ENCODE measurements around the gene FILIP1L. TPM values are rescaled to one million over a fixed set of nuclear protein-coding genes. Genes with fewer than 3 reads are reported as not detected.
"Not testable (repeated sequence)": the region's sequence is repeated elsewhere in the genome, so short reads cannot be mapped to it uniquely, and the experiment has no call there.

Gene FILIP1L
- total RNA-seq, 1 donor from 2014 or later = 19.1 TPM

DNA sequence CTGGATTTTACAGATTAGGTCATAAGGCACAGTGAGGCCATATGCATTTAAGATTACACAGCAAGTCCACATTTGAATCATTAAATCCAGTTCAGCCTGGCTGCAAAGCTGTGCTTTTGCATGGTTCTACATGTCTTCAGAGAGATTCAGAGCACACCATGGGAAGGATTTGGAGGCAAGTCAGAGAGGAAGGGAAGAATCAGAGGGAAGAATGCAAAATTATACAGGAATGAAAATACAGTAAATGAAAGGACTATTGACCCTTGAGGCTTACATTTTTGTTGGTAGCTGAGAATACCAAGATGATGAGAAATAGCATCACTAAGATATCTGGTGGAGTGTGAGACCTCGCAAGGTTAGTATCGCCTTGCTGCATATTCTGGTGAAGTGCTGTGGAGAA lies 13.9 kb downstream of the FILIP1L start:
- Mint-ChIP-seq H3K27me3 (ENCODE audit: unreplicated experiment) (peaks cover 1% of the 10 kb centered on the region), H3K36me3 (ENCODE audit: low read depth, unreplicated experiment) (no peaks in the 10 kb centered on the region), H3K4me1 (ENCODE audit: unreplicated experiment) (peaks cover 3% of the 10 kb centered on the region), H3K27ac (ENCODE audit: unreplicated experiment) (no peak overlapping the region), H3K9me3 (ENCODE audit: unreplicated experiment) (no peaks in the 10 kb centered on the region), H3K4me3 (ENCODE audit: unreplicated experiment) (no peak overlapping the region)
- TF ChIP-seq, protein P1, sequence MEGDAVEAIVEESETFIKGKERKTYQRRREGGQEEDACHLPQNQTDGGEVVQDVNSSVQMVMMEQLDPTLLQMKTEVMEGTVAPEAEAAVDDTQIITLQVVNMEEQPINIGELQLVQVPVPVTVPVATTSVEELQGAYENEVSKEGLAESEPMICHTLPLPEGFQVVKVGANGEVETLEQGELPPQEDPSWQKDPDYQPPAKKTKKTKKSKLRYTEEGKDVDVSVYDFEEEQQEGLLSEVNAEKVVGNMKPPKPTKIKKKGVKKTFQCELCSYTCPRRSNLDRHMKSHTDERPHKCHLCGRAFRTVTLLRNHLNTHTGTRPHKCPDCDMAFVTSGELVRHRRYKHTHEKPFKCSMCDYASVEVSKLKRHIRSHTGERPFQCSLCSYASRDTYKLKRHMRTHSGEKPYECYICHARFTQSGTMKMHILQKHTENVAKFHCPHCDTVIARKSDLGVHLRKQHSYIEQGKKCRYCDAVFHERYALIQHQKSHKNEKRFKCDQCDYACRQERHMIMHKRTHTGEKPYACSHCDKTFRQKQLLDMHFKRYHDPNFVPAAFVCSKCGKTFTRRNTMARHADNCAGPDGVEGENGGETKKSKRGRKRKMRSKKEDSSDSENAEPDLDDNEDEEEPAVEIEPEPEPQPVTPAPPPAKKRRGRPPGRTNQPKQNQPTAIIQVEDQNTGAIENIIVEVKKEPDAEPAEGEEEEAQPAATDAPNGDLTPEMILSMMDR (IDR thresholded peaks at IDR 0.05; ENCODE audit: unreplicated experiment) = no peak
- DNase-seq (ENCODE audit: low spot score) = no peak

DNA sequence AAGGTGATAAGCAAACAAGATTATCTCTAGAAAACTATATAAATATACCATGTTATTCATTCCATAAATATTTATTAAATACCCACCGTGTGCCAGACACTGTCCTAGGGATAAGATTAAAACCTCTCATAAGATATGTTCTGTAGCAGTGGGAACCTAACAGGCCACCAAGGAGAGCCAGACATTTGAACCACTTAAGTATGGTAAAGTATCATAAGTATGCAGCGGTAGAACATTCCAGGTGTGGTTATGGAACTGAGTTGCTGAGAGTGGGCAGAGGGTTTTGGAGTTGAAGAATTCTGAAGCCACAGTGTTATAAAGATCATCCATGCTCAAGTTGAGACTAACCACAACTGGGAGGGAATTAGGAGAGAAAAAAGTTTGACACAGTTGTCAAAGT lies 14.7 kb downstream of the FILIP1L start:
- Mint-ChIP-seq H3K4me3 (ENCODE audit: unreplicated experiment) (no peak overlapping the region), H3K27me3 (ENCODE audit: unreplicated experiment) (peaks cover 1% of the 10 kb centered on the region), H3K4me1 (ENCODE audit: unreplicated experiment) (no peaks in the 10 kb centered on the region), H3K27ac (ENCODE audit: unreplicated experiment) (no peak overlapping the region), H3K36me3 (ENCODE audit: low read depth, unreplicated experiment) (no peaks in the 10 kb centered on the region), H3K9me3 (ENCODE audit: unreplicated experiment) (no peaks in the 10 kb centered on the region)
- DNase-seq (ENCODE audit: low spot score) = no peak
- TF ChIP-seq, protein P1 (IDR thresholded peaks at IDR 0.05; ENCODE audit: unreplicated experiment) = no peak

DNA sequence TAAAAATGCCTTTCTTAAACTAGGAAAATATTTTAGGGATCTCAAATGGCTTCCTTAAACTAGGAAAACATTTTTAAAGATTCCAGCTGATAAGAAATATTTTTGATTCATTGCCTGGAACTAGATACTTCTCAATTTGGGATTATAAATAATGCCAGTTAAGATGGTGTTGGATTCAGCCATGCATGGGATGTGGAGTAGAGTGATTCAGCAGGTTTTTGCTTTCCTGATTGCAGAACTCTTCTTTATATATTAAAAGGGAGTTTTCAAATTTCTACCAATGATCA lies 15.6 kb downstream of the FILIP1L start:
- no peak overlapping the region for H3K4me3 Mint-ChIP-seq (ENCODE audit: unreplicated experiment)
- H3K36me3 Mint-ChIP-seq (ENCODE audit: low read depth, unreplicated experiment) = no peaks in the 10 kb centered on the region
- no peaks in the 10 kb centered on the region for H3K9me3 Mint-ChIP-seq (ENCODE audit: unreplicated experiment)
- no peak for DNase-seq (ENCODE audit: low spot score)
- no peak overlapping the region for H3K27ac Mint-ChIP-seq (ENCODE audit: unreplicated experiment)
- no peaks in the 10 kb centered on the region for H3K4me1 Mint-ChIP-seq (ENCODE audit: unreplicated experiment)
- TF ChIP-seq, protein P1 (IDR thresholded peaks at IDR 0.05; ENCODE audit: unreplicated experiment) = no peak
- peaks cover 1% of the 10 kb centered on the region for H3K27me3 Mint-ChIP-seq (ENCODE audit: unreplicated experiment)

DNA sequence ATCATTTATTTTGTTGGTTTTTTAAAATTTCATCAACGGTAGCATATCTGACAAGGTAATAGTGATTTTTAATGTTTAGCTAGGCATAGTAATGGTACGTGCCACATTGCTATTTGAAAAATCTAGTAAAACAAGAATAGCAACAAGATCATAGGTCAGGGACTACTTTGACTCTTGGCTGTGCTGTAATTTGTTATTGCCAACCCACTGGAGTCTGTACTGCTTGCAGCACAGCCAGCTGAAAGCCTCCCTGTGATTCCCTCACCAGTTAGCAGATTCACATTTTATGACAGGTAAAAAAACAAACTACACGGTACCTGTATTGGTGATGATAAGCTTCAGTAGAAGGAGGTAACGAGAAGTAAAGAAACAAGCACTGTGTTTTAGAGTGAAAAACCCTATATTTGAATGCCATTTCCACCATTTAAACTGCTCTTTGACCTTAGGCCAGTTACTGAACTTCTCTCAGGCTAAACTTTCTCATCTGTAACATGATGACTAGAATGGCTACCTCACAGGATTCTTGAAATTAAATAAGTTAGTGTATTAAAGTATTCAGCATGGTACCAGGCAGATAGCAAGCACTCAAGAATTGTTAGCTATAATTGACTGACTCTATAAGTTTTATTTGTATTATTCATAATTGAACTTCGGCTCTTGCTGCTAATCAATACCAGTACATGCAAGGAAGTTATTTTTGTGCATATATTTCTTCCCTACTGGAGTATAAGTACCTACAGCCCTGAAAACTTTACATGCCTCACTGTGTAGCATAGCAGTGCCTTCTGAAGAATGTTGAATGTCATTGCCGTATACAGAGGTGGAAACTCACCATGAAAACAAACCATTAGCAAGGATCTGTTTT lies 16.1 kb downstream of the FILIP1L start:
- peaks cover 1% of the 10 kb centered on the region for H3K27me3 Mint-ChIP-seq (ENCODE audit: unreplicated experiment)
- H3K4me3 Mint-ChIP-seq (ENCODE audit: unreplicated experiment) = no peak overlapping the region
- H3K36me3 Mint-ChIP-seq (ENCODE audit: low read depth, unreplicated experiment) = no peaks in the 10 kb centered on the region
- H3K9me3 Mint-ChIP-seq (ENCODE audit: unreplicated experiment) = no peaks in the 10 kb centered on the region
- H3K27ac Mint-ChIP-seq (ENCODE audit: unreplicated experiment) = no peak overlapping the region
- H3K4me1 Mint-ChIP-seq (ENCODE audit: unreplicated experiment) = no peaks in the 10 kb centered on the region
- no peak for DNase-seq (ENCODE audit: low spot score)
- TF ChIP-seq, protein P1 (IDR thresholded peaks at IDR 0.05; ENCODE audit: unreplicated experiment) = no peak

DNA sequence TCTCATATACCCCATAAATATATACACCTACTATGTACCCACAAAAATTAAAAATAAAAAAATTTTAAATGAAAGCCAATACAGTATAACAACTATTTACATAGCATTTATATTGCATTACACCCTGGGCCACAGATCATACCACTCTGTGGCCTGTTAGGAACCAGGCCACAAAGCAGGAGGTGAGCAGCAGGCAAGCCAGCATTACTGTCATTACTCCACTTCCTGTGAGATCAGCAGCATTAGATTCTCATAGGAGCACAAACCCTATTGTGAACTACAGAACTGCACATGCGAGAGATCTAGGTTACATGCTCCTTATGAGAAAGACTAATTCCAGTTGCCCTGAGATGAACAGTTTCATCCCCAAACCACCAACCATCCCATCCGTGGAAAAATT lies 17.4 kb downstream of the FILIP1L start:
- H3K4me3 Mint-ChIP-seq (ENCODE audit: unreplicated experiment) = no peak overlapping the region
- H3K4me1 Mint-ChIP-seq (ENCODE audit: unreplicated experiment) = peaks cover 3% of the 10 kb centered on the region
- H3K27ac Mint-ChIP-seq (ENCODE audit: unreplicated experiment) = no peak overlapping the region
- no peak for DNase-seq (ENCODE audit: low spot score)
- TF ChIP-seq, protein P1 (IDR thresholded peaks at IDR 0.05; ENCODE audit: unreplicated experiment) = no peak
- no peaks in the 10 kb centered on the region for H3K9me3 Mint-ChIP-seq (ENCODE audit: unreplicated experiment)
- H3K36me3 Mint-ChIP-seq (ENCODE audit: low read depth, unreplicated experiment) = no peaks in the 10 kb centered on the region
- peaks cover 1% of the 10 kb centered on the region for H3K27me3 Mint-ChIP-seq (ENCODE audit: unreplicated experiment)

DNA sequence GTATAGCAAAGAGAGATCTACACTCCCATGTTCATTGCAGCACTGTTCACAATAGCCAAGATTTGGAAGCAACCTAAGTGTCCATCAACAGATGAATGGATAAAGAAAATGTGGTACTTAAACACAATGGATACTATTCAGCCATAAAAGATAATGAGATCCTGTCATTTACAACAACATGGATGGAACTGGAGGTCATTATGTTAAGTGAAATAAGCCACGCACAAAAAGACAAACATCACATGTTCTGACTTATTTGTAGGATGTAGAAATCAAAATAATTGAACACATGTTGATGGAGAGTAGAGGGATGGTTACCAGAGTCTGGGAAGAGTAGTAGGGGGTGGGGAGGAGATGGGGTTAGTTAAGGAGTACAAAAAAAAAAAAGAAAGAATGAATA lies 18.0 kb downstream of the FILIP1L start:
- not testable (repeated sequence) for H3K27ac Mint-ChIP-seq (ENCODE audit: unreplicated experiment); H3K4me3 Mint-ChIP-seq (ENCODE audit: unreplicated experiment); H3K27me3 Mint-ChIP-seq (ENCODE audit: unreplicated experiment); H3K4me1 Mint-ChIP-seq (ENCODE audit: unreplicated experiment); H3K36me3 Mint-ChIP-seq (ENCODE audit: low read depth, unreplicated experiment); H3K9me3 Mint-ChIP-seq (ENCODE audit: unreplicated experiment); DNase-seq (ENCODE audit: low spot score)

All from endothelial cell (in vitro differentiated cells).